Effector memory CD4-positive, alpha-beta T cell (primary cell): ENCODE data around the gene RALY.
A peak's percentile ranks its signal among the peaks of the same experiment; 100 is the strongest.

ENCODE experiments used
- DNase-seq, 3 donors: peaks; one replicate each; pipeline ENCODE4 v3.0.0-alpha.2; 2020
- H3K27ac ChIP-seq: 2 replicates; pipeline ENCODE4 v1.7.0; 2013; ENCODE audit warnings: mild to moderate bottlenecking, low read length, moderate library complexity; ENCODE audit not compliant: insufficient read depth, poor library complexity, severe bottlenecking
- H3K27me3 ChIP-seq: replicated peaks from 2 replicates; pipeline ENCODE4 v1.7.0; 2013; ENCODE audit warnings: mild to moderate bottlenecking, low read length; ENCODE audit not compliant: insufficient read depth, control insufficient read depth, poor library complexity, severe bottlenecking
- H3K36me3 ChIP-seq: 2 replicates; pipeline ENCODE4 v1.7.0; 2013; ENCODE audit warnings: mild to moderate bottlenecking, low read length, moderate library complexity; ENCODE audit not compliant: control insufficient read depth, insufficient read depth
- H3K4me1 ChIP-seq: 2 replicates; pipeline ENCODE4 v1.7.0; 2013; ENCODE audit warnings: low read length, mild to moderate bottlenecking; ENCODE audit not compliant: control insufficient read depth, insufficient read depth, poor library complexity, severe bottlenecking
- H3K4me3 ChIP-seq: 2 replicates; pipeline ENCODE4 v1.7.0; 2013; ENCODE audit warnings: low read length, low read depth, mild to moderate bottlenecking; ENCODE audit not compliant: insufficient read depth, poor library complexity, severe bottlenecking
- H3K9me3 ChIP-seq: 2 replicates; pipeline ENCODE4 v1.7.0; 2013; ENCODE audit warnings: mild to moderate bottlenecking, low read length, moderate library complexity; ENCODE audit not compliant: control insufficient read depth
- total RNA-seq, 3 donors: gene quantifications; one replicate each; lab custom pipeline; 2026; lab: John Stamatoyannopoulos, UW

RALY gene
- total RNA-seq, result 136 to 150 (median 147) reads per million in 3 donors

- H3K9me3 ChIP-seq, result no peaks in the 10 kb centered on the region
- no peaks in the 10 kb centered on the region for H3K36me3 ChIP-seq
- H3K27ac ChIP-seq, result peak within 1 kb of the TSS; percentile 92
- DNase-seq, result peak; percentile 91 to 94 (median 92)
- peaks cover 49% of the 10 kb centered on the region for H3K4me1 ChIP-seq
- H3K27me3 ChIP-seq, result no peaks in the 10 kb centered on the region
- peak within 1 kb of the TSS; percentile 95 for H3K4me3 ChIP-seq
These were observed at the start of gene RALY for GRCh38 chr20:33993576-33994221. RALY (plus strand) TSS chr20:33993911; CDS start chr20:34072075, 78,164 bp downstream.

GRCh38 chr20:33944914-33945313, 48.8 kb upstream of the RALY start:
- Histone ChIP-seq H3K27me3 (no peaks in the 10 kb centered on the region), H3K36me3 (no peaks in the 10 kb centered on the region), H3K4me3 (no peak overlapping the region), H3K9me3 (peaks cover 10% of the 10 kb centered on the region), H3K27ac (no peak overlapping the region), H3K4me1 (no peaks in the 10 kb centered on the region)
- DNase-seq, result no peak

- Histone ChIP-seq H3K9me3 (peaks cover 10% of the 10 kb centered on the region), H3K36me3 (no peaks in the 10 kb centered on the region), H3K27me3 (no peaks in the 10 kb centered on the region), H3K27ac (no peak overlapping the region), H3K4me1 (no peaks in the 10 kb centered on the region), H3K4me3 (no peak overlapping the region)
- DNase-seq, result no peak
These were observed 48.2 kb upstream of the RALY start for GRCh38 chr20:33945391-33946081.

- peak in 1 of 3 donors; percentile 21 for DNase-seq
- Histone ChIP-seq H3K4me3 (no peak overlapping the region), H3K9me3 (peaks cover 10% of the 10 kb centered on the region), H3K4me1 (no peaks in the 10 kb centered on the region), H3K27ac (no peak overlapping the region), H3K36me3 (no peaks in the 10 kb centered on the region), H3K27me3 (no peaks in the 10 kb centered on the region)
These were observed 45.9 kb upstream of the RALY start for GRCh38 chr20:33947709-33948295.

GRCh38 chr20:33948480-33948879, 45.2 kb upstream of the RALY start:
- Histone ChIP-seq H3K9me3 (peaks cover 10% of the 10 kb centered on the region), H3K27ac (no peak overlapping the region), H3K4me3 (no peak overlapping the region), H3K36me3 (no peaks in the 10 kb centered on the region), H3K27me3 (no peaks in the 10 kb centered on the region), H3K4me1 (no peaks in the 10 kb centered on the region)
- DNase-seq, result no peak

GRCh38 chr20:33951171-33951570, 42.5 kb upstream of the RALY start:
- H3K9me3 ChIP-seq, result peaks cover 10% of the 10 kb centered on the region
- DNase-seq, result no peak
- no peak overlapping the region for H3K27ac ChIP-seq
- no peaks in the 10 kb centered on the region for H3K27me3 ChIP-seq
- H3K4me1 ChIP-seq, result no peaks in the 10 kb centered on the region
- no peak overlapping the region for H3K4me3 ChIP-seq
- no peaks in the 10 kb centered on the region for H3K36me3 ChIP-seq

GRCh38 chr20:33954504-33954903, 39.2 kb upstream of the RALY start:
- Histone ChIP-seq H3K27ac (no peak overlapping the region), H3K36me3 (no peaks in the 10 kb centered on the region), H3K4me3 (no peak overlapping the region), H3K4me1 (no peaks in the 10 kb centered on the region), H3K9me3 (no peaks in the 10 kb centered on the region), H3K27me3 (no peaks in the 10 kb centered on the region)
- DNase-seq, result no peak

- DNase-seq, result no peak
- H3K27me3 ChIP-seq, result no peaks in the 10 kb centered on the region
- no peaks in the 10 kb centered on the region for H3K36me3 ChIP-seq
- H3K4me3 ChIP-seq, result no peak overlapping the region
- no peaks in the 10 kb centered on the region for H3K4me1 ChIP-seq
- no peak overlapping the region for H3K27ac ChIP-seq
- no peaks in the 10 kb centered on the region for H3K9me3 ChIP-seq
These were observed 30.0 kb upstream of the RALY start for GRCh38 chr20:33963751-33964150.

- no peaks in the 10 kb centered on the region for H3K9me3 ChIP-seq
- no peak for DNase-seq
These were observed 29.3 kb upstream of the RALY start for GRCh38 chr20:33964441-33964840.

GRCh38 chr20:33967126-33967525, 26.6 kb upstream of the RALY start:
- no peaks in the 10 kb centered on the region for H3K9me3 ChIP-seq
- no peaks in the 10 kb centered on the region for H3K36me3 ChIP-seq
- no peak overlapping the region for H3K4me3 ChIP-seq
- no peak overlapping the region for H3K27ac ChIP-seq
- H3K4me1 ChIP-seq, result no peaks in the 10 kb centered on the region
- DNase-seq, result no peak
- H3K27me3 ChIP-seq, result no peaks in the 10 kb centered on the region

More at GRCh38 chr20:33964441-33964840, 29.3 kb upstream of the RALY start:
- Histone ChIP-seq H3K4me1 (no peaks in the 10 kb centered on the region), H3K4me3 (no peak overlapping the region), H3K36me3 (no peaks in the 10 kb centered on the region), H3K27ac (no peak overlapping the region), H3K27me3 (no peaks in the 10 kb centered on the region)
